Activated T-helper 9 cell treated with anti-CD3 and anti-CD28 coated beads, Interleukin-2, amount 50 U/mL, for 16 hours (primary cell): ENCODE results near the gene BOK.
"Not testable (repeated sequence)": the region's sequence is repeated elsewhere in the genome, so short reads cannot be mapped to it uniquely, and the experiment has no call there.

Experiments used
- DNase-seq: peaks from one replicate; pipeline ENCODE4 v3.0.0-alpha.2; 2020; ENCODE audit warnings: low read depth

The BOK gene

DNA sequence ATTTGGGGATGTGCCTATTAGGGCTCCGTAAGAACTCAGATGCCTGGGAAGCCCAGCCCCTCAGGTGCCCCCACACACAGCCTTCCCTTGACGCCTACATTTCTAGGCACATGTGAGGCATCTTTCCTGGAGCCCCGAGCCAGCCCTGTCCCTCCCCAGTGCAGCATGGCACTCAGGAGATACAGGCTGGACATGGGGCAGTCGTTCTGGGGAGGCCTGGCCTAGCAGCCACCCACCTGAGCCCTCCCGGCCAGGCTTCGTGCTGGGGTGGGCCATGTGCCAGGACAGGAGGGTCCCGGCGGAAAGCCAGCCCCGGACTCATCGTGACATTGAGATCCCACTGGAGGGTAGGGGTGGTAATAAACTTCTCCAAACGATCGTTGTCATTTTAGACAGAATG lies 15.2 kb downstream of the BOK start:
- DNase-seq, result no peak

DNA sequence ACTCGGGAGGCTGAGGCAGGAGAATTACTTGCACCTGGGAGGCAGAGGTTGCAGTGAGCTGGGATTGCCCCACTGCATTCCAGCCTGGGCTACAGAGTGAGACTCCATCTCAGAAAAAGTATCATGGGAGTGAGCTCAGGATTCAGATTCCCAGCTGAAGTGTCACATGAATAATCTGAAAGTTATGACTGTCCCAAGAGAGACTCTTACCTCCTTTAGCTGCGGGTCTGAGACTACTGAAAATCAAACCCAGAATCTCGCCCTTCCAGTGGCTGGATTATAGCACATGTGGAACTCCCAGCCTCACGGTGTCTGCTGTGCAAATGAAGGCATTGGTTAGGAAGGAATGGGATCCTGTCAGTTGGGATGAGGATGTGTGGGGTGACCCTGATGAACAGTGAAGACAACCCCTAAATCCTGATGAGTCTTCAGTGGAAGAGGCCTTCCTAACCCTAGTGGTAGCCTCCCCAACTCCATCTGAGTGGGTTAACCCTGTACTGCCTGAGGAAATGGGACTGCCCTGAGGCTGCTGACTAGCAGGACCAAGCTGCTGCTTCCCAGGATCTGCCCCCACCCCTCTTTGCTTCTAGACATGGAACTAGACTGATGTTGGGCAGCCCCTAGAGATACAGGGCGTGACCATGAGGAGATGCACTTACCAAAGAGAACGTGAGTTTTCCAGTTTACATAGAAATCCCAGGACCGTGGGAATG lies 16.5 kb downstream of the BOK start:
- DNase-seq, result no peak

DNA sequence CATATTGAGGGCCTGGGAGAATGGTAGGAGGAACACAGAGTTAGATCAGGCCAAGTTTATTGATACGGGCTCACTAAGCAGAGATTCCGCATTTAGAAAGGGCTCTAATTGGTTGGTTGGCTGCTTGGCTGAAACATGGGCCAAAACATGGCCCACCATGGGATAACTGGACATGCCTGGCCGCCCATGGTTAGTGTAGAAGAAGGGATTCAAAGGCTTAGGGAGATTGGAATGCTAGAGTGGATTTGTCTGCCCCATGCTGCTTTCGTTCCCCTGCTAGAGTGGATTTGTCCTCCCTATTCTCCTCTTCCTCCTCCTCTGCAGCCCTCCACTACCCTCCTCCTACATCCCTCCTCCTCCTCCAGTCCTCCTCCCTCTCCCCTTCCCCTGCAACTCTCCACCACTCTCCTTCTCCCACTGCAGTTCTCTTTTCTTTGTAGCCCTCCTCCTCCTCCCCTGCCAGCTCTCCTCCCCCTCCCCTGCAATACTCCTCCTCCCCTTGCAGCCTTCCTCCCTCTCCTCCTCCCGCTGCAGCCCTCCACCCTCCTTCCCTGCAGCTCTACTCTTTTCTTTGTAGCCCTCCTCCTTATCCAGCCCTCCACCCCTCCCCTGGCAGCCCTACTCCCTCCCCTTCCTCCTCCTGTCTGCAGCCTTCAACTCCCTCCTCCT lies 17.2 kb downstream of the BOK start:
- no peak for DNase-seq

DNA sequence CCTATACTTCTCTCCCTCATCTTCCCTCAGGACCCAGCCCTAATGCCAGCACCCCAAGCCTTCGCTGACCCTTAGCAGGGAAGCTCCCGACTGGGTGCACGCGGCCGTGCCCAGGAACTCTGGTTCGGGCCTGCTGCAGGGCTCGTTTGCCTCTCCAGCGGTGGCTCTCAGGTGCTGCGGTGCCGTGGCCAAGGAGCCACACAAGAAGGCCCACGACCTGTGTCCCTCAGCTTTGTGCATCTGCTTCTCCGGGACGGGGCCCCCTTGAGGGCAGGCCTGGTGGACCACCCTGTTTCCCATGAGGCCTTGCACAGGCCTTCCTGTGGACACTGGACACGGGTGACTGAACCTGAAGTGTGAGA lies 17.7 kb downstream of the BOK start:
- DNase-seq, result no peak

DNA sequence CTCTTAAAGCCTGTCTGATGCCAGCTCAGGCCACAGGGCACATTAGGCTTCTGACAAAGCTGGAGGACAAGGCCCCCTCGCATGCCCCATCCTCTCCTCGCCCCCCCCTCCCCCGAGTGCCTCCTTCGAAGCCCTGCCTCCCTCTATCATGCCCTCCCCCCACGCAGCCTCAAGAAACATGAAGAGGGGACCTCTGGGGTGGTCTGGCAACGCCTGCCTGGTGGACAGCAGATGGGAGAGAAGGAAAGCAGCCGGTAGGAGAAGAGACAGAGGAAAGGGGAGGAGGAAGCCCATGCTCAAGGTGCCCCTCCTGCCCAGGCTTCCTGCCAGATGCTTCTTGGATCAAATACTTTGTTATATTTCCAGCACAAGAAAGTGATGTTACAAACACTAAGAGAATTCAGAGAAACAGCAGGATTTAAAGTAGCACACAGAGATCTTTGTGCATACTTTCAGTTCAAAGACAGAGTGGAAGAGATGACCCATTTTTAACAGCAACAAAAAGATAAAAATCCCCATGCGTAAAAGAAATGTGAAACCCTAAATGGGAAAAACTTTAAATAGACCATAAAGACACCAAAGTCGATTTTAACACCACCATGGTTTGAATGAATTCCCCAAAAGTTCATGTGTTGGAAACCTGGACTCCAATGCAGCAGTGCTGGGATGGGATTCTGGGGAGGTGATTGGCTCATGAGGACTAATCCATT lies 19.0 kb downstream of the BOK start:
- DNase-seq, result no peak

DNA sequence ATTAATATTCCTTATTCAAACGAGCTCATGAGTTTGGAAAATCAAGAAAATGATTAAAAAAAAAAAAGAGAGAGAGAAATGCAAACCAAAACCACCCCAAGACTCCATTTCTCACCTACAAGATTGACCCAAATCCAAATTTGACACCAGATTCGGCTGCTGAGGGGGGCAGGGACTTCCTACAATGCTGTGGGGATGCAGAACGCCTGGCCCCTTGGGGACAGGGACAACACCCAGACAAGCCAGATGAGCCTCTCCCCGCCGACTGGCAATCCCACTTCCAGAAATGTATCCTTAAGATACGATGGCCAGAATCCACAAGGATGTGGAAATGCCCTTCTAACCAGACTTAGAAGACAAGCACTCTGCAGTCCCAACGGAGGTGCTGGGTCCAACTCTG lies 20.7 kb downstream of the BOK start:
- no peak for DNase-seq

DNA sequence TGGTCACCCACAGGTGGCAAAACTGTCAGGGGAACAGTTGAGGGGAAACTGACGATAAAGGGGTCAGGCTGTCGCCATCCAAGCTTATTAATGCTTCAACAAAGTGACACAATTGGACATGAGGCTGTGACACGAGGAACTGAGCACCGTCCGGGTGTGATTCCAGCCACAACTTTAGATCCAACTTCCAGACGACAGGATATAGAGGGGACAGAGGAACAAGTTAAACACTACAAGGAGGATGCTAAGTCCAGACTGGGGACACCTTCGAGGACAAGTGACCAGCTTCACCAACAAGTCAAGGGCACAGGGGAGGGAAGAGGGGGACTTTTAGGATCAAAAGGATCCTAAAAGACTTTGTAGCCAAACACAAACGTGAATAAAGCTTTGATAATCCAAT lies 23.8 kb downstream of the BOK start:
- no peak for DNase-seq

DNA sequence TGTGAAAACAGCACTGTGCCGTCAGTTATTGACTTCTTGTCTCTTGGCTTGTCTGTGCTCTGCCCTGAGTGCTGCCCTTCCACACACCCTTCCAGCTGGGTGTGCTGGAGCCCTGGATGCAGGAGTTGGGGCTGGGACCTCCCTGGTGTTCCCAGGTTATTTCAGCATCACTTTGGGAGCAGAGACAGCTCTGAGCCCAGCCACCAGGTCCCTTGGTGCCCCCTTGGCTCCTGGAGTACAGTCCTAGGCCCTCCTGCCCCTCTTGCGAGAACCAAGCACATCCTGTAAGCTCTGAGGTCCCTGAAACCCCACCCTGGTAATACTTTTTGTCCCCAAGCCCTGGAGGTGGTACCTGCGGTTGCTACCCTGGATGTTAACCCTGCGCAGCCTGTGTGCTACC lies 24.3 kb downstream of the BOK start:
- DNase-seq, result no peak

DNA sequence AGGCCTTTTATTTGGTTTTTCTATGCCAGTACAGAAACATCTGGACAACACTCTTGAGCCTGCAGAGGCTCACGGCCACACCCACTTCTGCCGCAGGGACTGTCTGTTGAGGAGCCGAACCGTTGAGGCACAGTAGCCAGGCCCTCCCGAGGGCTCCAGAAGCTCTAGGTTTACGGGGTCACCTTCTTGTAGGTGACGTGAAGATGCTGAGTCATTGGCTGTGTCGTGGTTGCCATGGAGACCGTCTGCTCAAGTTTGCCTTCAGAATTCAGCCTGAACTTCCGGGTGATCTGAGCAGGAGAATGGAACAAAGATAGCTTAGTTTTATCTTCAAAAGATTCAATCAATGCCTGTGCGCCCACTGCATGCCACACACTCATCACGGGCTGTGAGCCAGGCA lies 25.9 kb downstream of the BOK start:
- DNase-seq, result no peak

DNA sequence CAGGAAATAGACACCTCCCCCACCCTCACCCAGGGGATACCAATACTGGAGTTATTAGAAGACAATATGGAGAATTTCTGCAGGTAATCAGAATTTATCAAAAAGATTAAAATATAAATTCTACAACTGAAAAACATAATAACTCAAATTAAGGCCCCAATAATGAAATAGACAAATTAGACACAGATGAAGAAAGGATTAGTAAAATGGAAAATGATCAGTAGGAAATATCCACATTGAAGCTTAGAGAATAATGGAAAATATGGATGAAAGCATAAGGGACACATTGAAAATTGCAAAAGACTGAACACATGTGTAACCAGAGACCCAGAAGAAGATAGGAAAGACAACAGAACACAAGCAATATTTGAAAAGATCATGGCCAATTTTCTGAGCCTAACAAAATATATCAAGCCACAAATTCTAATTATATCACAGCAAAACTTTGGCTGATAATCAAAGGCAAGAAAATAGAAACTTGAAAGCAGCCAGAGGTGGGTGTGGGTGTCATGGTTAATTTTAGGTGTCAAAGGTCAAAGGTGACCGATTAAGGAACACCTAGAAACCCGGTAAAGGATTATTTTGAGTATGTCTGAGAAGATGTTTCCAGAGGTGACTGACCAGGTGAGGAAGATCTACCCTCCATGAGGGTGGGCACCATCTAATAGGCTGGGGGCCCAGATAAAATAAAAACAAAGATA lies 28.2 kb downstream of the BOK start:
- DNase-seq, result no peak

DNA sequence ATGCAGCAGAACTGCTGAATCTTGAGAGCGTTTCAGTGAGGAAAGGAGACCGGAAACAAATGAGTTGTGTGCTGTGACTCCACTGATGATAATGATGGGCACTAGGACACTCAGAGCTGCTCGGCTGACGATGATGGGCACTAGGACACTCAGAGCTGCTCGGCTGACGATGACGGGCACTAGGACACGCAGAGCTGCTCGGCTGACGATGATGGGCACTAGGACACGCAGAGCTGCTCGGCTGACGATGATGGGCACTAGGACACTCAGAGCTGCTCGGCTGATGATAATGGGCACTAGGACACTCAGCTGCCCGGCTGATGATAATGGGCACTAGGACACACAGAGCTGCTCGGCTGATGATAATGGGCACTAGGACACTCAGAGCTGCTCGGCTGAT lies 31.3 kb downstream of the BOK start:
- not testable (repeated sequence) for DNase-seq

DNA sequence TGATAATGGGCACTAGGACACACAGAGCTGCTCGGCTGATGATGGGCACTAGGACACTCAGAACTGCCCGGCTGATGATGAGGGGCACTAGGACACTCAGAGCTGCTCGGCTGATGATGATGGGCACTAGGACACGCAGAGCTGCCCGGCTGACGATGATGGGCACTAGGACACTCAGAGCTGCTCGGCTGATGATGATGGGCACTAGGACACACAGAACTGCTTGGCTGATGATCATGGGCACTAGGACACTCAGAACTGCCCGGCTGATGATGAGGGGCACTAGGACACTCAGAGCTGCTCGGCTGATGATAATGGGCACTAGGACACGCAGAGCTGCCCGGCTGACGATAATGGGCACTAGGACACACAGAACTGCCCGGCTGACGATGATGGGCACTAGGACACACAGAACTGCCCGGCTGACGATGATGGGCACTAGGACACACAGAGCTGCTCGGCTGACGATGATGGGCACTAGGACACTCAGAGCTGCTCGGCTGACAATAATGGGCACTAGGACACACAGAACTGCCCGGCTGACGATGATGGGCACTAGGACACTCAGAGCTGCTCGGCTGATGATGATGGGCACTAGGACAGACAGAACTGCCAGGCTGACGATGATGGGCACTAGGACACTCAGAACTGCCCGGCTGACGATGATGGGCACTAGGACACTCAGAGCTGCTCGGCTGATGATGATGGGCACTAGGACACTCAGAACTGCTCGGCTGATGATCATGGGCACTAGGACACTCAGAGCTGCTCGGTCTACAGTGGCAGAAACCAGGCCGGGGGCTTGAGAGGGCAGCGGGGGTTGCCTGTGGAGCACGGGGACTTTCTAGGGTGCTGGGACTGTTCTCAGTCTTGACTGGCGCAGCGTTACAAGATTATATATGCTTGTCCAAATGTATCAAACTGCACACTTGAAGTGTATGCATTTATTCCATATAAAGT lies 32.2 kb downstream of the BOK start:
- DNase-seq, result not testable (repeated sequence)

DNA sequence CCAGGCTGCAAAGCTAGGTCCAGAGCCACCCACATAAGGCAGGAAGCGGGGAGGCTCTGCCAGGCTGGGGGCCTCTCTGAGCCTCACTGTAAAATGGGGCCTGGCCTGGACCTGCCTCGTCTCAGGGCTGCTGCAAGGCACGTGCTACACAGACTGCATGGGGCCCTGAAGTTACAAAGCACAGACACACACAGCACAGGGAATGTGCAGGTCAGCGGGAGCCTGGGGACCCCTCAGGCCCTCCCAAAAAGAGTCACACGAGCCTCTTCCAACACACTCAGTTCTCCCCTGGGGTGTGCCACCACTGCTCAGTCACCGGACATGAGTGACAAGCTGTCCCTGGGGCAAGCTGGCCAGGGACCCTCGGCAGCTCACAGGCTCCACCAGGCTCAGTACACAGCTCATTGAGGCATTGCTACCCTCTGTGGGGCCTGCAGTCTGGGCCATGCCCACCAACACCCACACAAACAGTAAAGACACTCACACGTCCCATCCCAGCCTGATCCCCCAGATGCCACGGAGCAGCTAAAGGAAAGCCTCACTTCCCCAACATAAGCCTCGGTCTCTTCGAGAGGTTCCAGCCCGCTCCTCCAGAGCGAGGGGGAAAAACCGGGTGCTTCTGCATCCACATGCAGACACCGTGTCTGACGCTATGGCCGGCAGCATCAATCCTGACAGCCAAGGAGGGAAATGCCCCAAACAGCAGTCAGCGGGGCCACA lies 33.7 kb downstream of the BOK start:
- no peak for DNase-seq

DNA sequence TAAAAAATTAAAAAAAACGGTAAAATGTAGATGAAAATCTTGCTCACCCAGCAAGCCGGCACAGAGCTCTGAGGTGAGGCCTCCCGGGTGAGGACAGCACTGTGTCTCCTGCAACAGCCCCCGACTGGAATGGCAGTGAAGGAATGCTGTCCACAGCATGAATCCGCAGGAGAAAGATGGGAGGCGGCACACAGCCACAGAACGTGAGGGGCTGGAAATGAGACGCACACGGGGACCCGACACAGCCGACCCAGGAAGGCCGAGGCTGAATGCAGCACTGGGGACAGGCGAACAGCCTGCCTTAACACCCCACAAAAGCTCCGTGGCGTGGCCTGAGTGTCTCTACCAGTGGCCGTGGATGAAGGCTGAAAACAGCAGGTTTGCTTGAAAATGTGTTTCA lies 34.7 kb downstream of the BOK start:
- no peak for DNase-seq

DNA sequence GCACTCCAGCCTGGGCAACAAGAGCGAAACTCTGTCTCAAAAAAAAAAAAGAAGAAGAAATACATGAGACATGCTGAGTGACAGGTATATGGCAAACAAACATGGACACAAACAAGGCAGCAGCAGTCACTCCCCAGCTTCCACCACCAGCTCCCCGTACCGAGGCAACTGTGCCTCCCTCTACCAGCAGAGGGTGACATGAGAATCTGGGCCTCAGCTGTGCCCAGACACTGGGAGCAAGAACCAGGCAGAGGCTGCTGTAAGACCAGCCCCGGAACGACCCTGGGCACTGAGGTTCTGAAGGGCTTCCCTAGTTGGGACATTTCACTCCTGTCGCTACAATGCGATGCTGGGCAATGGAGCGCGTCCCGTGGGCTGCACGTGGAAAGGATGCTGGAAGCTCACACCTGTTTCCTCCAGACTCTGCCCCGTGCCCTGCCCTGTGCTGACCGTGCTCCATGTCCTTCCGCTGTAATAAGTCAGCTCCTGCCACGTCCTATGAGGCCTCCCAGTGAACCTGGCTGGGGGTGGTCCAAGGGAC lies 37.1 kb downstream of the BOK start:
- no peak for DNase-seq

DNA sequence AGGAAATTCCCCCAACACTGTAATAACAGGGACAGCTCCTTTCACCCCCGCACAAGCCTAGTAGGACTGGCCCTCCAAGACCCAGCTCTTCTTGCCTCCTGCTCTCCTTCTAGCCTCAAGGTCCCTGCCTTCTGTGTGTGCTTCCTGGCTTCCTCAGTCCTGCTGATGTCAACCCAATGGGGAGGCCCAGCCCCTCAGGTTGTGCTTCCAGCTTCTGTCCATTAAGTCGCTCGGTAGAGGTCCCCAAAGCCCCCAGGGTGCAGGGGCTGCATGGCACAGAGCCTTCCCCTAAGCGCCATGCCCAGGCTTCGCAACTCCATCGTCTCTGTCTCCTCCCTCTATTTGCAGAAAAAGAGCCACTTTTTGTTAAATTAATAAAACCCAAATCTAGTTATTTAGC lies 39.0 kb downstream of the BOK start:
- no peak for DNase-seq

DNA sequence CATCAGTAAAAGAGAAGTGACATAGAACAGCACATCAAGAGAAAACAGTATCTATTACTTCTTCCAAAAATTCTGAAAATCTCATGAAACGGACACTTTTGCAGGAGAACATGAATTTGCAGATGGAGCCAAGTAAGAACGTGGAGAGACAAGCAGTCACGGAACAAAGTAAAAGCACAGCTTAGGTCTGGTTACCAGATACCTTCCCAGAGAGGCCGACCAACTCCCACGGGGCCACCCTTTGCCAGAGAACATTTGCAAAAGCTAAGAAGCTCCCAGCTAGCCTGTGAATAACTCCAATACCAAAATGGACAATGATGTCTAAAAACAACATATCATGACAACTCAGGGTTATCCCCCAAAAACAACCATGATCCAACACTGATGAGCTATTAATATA lies 39.5 kb downstream of the BOK start:
- DNase-seq, result no peak

DNA sequence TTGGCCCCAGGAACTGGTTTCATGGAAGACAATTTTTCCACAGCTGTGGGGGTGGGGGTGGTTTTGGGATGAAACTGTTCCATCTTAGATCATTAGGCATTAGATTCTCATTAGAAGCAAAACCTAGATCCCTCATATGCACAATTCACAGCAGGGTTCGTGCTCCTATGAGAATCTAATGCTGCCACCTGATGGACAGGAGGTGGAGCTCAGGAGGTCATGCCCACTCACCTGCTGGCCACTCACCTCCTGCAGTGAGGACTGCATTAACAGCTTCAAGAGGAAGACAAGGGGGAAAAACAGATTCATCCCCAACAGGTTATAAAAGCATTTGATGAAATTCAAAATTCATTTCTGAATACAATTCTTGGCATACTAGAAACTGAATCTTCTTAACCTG lies 39.9 kb downstream of the BOK start:
- no peak for DNase-seq

DNA sequence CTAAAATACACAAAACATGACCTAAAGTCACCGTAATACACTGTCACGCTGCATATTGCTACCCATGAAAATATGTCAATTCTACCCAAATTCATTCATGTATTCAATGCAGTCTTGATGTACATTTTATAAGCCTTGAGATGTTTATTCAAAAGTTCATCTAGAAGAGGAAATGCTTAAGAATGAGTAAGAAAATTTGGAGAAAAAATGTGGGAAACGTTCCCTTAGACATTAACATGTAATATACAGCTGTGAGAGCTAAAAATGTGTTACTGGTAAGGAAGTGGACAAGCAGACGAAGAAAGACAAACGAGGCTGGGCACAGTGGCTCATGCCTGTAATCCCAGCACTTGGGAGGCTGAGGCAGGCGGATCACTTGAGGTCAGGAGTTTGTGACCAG lies 41.1 kb downstream of the BOK start:
- no peak for DNase-seq

DNA sequence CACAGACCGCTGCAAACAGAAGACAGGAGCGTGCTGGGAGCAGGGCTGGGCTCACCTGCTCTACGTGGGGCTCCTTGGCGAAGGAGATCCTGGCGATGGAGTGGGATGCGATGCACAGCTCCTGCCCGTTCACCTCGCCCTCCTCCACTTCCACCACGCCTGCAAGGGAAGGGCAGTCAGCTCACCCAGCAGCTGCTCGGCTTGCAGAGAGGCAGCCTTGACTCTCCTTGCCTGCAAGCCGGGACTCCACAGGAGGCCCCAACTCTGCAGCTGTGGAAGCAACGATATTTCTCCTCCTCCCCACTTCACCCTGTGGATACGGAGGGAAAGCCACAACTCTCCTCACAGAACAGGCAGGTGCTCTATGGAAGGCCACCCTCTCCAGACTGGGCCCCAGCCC lies 43.3 kb downstream of the BOK start:
- DNase-seq, result no peak

DNA sequence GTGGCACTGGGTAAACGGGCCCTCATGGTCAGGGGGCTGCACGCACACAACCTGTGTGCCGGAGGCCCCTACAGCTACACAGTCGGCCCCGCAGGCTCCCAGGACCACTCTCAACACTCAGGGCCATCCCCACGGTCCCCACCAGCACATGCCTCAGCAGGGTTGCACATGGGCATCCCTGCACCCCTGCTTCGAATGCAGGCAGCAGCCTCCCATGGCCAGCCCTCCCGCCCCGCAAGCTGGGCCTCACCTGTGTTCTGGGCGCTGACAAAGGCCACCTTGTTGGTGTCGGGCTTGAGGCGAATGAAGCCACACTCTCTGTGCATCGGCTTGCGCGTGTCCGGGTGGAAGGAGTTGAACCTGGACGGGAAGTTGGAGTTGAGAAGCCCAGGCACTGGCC lies 44.2 kb downstream of the BOK start:
- no peak for DNase-seq
